HepG2 (cell line): ENCODE results near the gene MYL4.

Source experiments
- MIER3 ChIP-seq: IDR thresholded peaks from 2 replicates; pipeline ENCODE4 v1.6.1; 2016; ENCODE audit warnings: missing compliant biosample characterization, borderline replicate concordance
- ZNF121 ChIP-seq: sonication (generic); formaldehyde crosslinking; IDR thresholded peaks from 2 replicates; pipeline ENCODE4 v1.5.0; 2020; ENCODE audit warnings: mild to moderate bottlenecking, missing genetic modification reagents

- TF ChIP-seq MIER3 (CRISPR knock-in tag) (no peak), ZNF121 (CRISPR knock-in tag) (no peak)
Measured at GRCh38 chr17:47267354-47267828, 58.2 kb downstream of the MYL4 start.
